MCF 10A (cell line): ENCODE results near the gene MCC. TPM values are rescaled to one million over a fixed set of nuclear protein-coding genes. Genes with fewer than 3 reads are reported as not detected.

Experiments used
- BruUV-seq: library from RNA; stranded (reverse); fragments of 400-500 nt; replicated peaks from 2 replicates; lab custom pipeline; 2021; lab: Mats Ljungman, UMichigan
- CTCF ChIA-PET: fragments of 300-600 bp; sonication (Branson Sonifier 250); formaldehyde crosslinking; extraction: SDS; loops from one replicate; lab custom pipeline; 2021; ENCODE audit warnings: antibody characterized with exemption, inconsistent platforms; lab: Yijun Ruan, JAX
- POLR2A ChIA-PET: fragments of 300-600, 350-650 bp; sonication (Branson Sonifier 250); formaldehyde crosslinking; extraction: SDS; loops from one replicate; lab custom pipeline; 2020; ENCODE audit warnings: antibody characterized with exemption, inconsistent platforms; lab: Yijun Ruan, JAX
- DNase-seq: peaks from one replicate; pipeline ENCODE4 v3.0.0-alpha.2; 2018; ENCODE audit not compliant: unreplicated experiment
- H3K27ac Mint-ChIP-seq: one replicate; pipeline ENCODE4 v1.8.0; 2022; ENCODE audit warnings: mild to moderate bottlenecking, low read depth, mixed read lengths; ENCODE audit not compliant: unreplicated experiment
- H3K27me3 Mint-ChIP-seq: one replicate; pipeline ENCODE4 v1.8.0; 2022; ENCODE audit warnings: mixed read lengths; ENCODE audit not compliant: insufficient read depth, unreplicated experiment
- H3K36me3 Mint-ChIP-seq: one replicate; pipeline ENCODE4 v1.8.0; 2022; ENCODE audit warnings: mild to moderate bottlenecking, moderate library complexity, mixed read lengths; ENCODE audit not compliant: insufficient read depth, unreplicated experiment
- H3K4me1 Mint-ChIP-seq: one replicate; pipeline ENCODE4 v1.8.0; 2022; ENCODE audit warnings: mixed read lengths; ENCODE audit not compliant: insufficient read depth, unreplicated experiment
- H3K4me3 Mint-ChIP-seq: one replicate; pipeline ENCODE4 v1.8.0; 2022; ENCODE audit warnings: mild to moderate bottlenecking, moderate library complexity, mixed read lengths; ENCODE audit not compliant: unreplicated experiment
- H3K9me3 Mint-ChIP-seq: one replicate; pipeline ENCODE4 v1.8.0; 2022; ENCODE audit warnings: mixed read lengths; ENCODE audit not compliant: unreplicated experiment
- CTCF ChIP-seq: fragments of 200-600 bp; IDR thresholded peaks from one replicate; pipeline ENCODE4 v1.8.0; 2022; ENCODE audit warnings: antibody characterized with exemption, mild to moderate bottlenecking; ENCODE audit not compliant: unreplicated experiment
- intact Hi-C: fragments of 100-400 bp; cut with micrococcal nuclease; formaldehyde crosslinking; loops from 2 replicates; pipeline ENCODE4 v1.14.1; 2022
- total RNA-seq: library from RNA; stranded (reverse); gene quantifications from 2 replicates; pipeline ENCODE4 v1.2.3, GENCODE V29; 2022

The MCC gene
- total RNA-seq, 1 experiment from 2014 or later: 25.3 TPM

- CTCF ChIA-PET: interaction anchor here (0.6 to 0.8 kb wide), 2 partner anchors 87 to 399 kb away, joined by 3 to 4 read pairs; no protein-coding TSS in a partner anchor
- no peak overlapping the region for H3K4me3 Mint-ChIP-seq
- no peak for DNase-seq
- TF ChIP-seq CTCF: no peak
- intact Hi-C loops: no loop called here
- POLR2A ChIA-PET: no interaction called here
- H3K9me3 Mint-ChIP-seq: no peaks in the 10 kb centered on the region
- peaks cover 28% of the 10 kb centered on the region for H3K4me1 Mint-ChIP-seq
- H3K27ac Mint-ChIP-seq: no peak overlapping the region
- no TSS peak for BruUV-seq
- peaks cover 34% of the 10 kb centered on the region for H3K36me3 Mint-ChIP-seq
- H3K27me3 Mint-ChIP-seq: no peaks in the 10 kb centered on the region
Observed at GRCh38 chr5:113085880-113086409, 402.3 kb downstream of the MCC start.

- H3K27ac Mint-ChIP-seq: no peak overlapping the region
- no TSS peak for BruUV-seq
- POLR2A ChIA-PET: no interaction called here
Observed at GRCh38 chr5:113085084-113085414, 403.2 kb downstream of the MCC start.

GRCh38 chr5:113084402-113085083, 403.7 kb downstream of the MCC start:
- no peaks in the 10 kb centered on the region for H3K9me3 Mint-ChIP-seq
- no peak overlapping the region for H3K27ac Mint-ChIP-seq
- ChIA-PET CTCF (interaction anchor here (0.5 to 2.4 kb wide), 8 partner anchors 9 to 426 kb away, joined by 3 to 9 read pairs (median 5); no protein-coding TSS in a partner anchor), POLR2A (no interaction called here)
- no peak for DNase-seq
- H3K4me3 Mint-ChIP-seq: no peak overlapping the region
- intact Hi-C loops: no loop called here
- peaks cover 38% of the 10 kb centered on the region for H3K36me3 Mint-ChIP-seq
- TF ChIP-seq CTCF: no peak
- H3K27me3 Mint-ChIP-seq: no peaks in the 10 kb centered on the region
- peaks cover 16% of the 10 kb centered on the region for H3K4me1 Mint-ChIP-seq
- no TSS peak for BruUV-seq

More at GRCh38 chr5:113085084-113085414, 403.2 kb downstream of the MCC start:
- Mint-ChIP-seq H3K4me3 (no peak overlapping the region), H3K9me3 (no peaks in the 10 kb centered on the region), H3K27me3 (no peaks in the 10 kb centered on the region), H3K4me1 (peaks cover 21% of the 10 kb centered on the region), H3K36me3 (peaks cover 34% of the 10 kb centered on the region)
- no peak for TF ChIP-seq CTCF
- no peak for DNase-seq
- CTCF ChIA-PET: interaction anchor here (0.5 to 2.4 kb wide), 4 partner anchors 8 to 426 kb away, joined by 3 to 9 read pairs (median 5); no protein-coding TSS in a partner anchor
- intact Hi-C loops: no loop called here

- Mint-ChIP-seq H3K4me3 (no peak overlapping the region), H3K9me3 (no peaks in the 10 kb centered on the region), H3K27me3 (no peaks in the 10 kb centered on the region), H3K36me3 (peaks cover 46% of the 10 kb centered on the region), H3K4me1 (peaks cover 15% of the 10 kb centered on the region), H3K27ac (no peak overlapping the region)
- ChIA-PET POLR2A (interaction anchor here (1.5 kb wide), 1 partner anchor 78 kb away, joined by 3 read pairs; no protein-coding TSS in a partner anchor), CTCF (interaction anchor here (0.7 to 2.4 kb wide), 6 partner anchors 10 to 427 kb away, joined by 3 to 9 read pairs (median 5); no protein-coding TSS in a partner anchor)
- TF ChIP-seq CTCF: no peak
- BruUV-seq: no TSS peak
- DNase-seq: no peak
- intact Hi-C loops: no loop called here
Observed at GRCh38 chr5:113083481-113083880, 404.8 kb downstream of the MCC start.
